ENCODE results near the gene LYPD6B. TPM values are rescaled to one million over a fixed set of nuclear protein-coding genes. Genes with fewer than 3 reads are reported as not detected.

Gene LYPD6B
- total RNA-seq, 1 experiment from 2014 or later = 2.0 TPM

DNA sequence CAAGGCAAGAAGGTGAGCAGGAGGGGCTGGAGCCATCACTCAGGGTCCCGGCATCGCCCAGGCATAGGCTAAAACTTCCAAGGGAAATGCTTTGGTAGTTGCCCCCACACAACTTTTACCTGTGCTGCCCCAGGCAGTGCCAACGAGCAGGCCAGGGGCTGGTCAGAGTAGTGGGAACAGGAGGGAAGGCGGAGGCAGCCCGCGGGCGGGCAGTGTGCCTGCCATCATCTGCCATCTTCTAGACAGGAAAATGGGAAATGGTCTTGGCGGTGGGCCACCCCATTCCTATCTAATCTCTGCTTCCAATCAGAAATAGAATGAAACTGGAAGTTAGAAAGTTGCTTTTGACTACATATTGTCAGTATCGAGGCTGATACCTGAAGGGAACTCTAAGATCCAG is 26.0 kb upstream of the LYPD6B start:
- H3K4me1 Mint-ChIP-seq = peaks cover 23 to 24% of the 10 kb centered on the region in 2 experiments
- no peak overlapping the region for H2BK5ac ChIP-seq (ENCODE audit: insufficient read length, low read length)
- H2AFZ ChIP-seq (ENCODE audit: low read length) = no peak overlapping the region
- no peaks in the 10 kb centered on the region for H3K9me3 ChIP-seq (ENCODE audit: control insufficient read depth, low read depth, low read length)
- no peak overlapping the region for H3K56ac ChIP-seq (ENCODE audit: insufficient read length, low read depth, low read length)
- H3K4ac ChIP-seq (ENCODE audit: low read depth, low read length) = no peak overlapping the region
- H3K79me2 ChIP-seq (ENCODE audit: insufficient read depth, low read length) = no peaks in the 10 kb centered on the region
- H3K4me3 Mint-ChIP-seq = no peak overlapping the region
- no peak overlapping the region for H3K27ac Mint-ChIP-seq
- no peaks in the 10 kb centered on the region for H3K79me1 ChIP-seq (ENCODE audit: insufficient read depth, low read depth, low read length, poor library complexity, severe bottlenecking)
- no peaks in the 10 kb centered on the region for H3K9me3 Mint-ChIP-seq
- DNase-seq = no peak
- H2BK15ac ChIP-seq (ENCODE audit: low read depth, low read length) = no peak overlapping the region
- no peak overlapping the region for H3K18ac ChIP-seq (ENCODE audit: insufficient read length, low read depth, low read length)
- H2BK120ac ChIP-seq (ENCODE audit: low read depth, low read length, poor library complexity, severe bottlenecking) = no peak overlapping the region
- no peak overlapping the region for H4K91ac ChIP-seq (ENCODE audit: insufficient read length, low read depth, low read length)
- H3K9ac ChIP-seq (ENCODE audit: extremely low read depth, insufficient read length, low read length) = no peak overlapping the region
- no peak overlapping the region for H4K8ac ChIP-seq (replicated peaks; ENCODE audit: insufficient read length, low read depth, low read length)
- no peak overlapping the region for H4K5ac ChIP-seq (ENCODE audit: insufficient read length, low read depth, low read length)
- H2AK5ac ChIP-seq (ENCODE audit: insufficient read length, low read length) = no peak overlapping the region
- H3K4me2 ChIP-seq (ENCODE audit: insufficient read depth, insufficient read length, low read length) = no peak overlapping the region
- TF ChIP-seq, protein P1, sequence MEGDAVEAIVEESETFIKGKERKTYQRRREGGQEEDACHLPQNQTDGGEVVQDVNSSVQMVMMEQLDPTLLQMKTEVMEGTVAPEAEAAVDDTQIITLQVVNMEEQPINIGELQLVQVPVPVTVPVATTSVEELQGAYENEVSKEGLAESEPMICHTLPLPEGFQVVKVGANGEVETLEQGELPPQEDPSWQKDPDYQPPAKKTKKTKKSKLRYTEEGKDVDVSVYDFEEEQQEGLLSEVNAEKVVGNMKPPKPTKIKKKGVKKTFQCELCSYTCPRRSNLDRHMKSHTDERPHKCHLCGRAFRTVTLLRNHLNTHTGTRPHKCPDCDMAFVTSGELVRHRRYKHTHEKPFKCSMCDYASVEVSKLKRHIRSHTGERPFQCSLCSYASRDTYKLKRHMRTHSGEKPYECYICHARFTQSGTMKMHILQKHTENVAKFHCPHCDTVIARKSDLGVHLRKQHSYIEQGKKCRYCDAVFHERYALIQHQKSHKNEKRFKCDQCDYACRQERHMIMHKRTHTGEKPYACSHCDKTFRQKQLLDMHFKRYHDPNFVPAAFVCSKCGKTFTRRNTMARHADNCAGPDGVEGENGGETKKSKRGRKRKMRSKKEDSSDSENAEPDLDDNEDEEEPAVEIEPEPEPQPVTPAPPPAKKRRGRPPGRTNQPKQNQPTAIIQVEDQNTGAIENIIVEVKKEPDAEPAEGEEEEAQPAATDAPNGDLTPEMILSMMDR (conservative IDR thresholded peaks at IDR 0.05) = no peak
- H3K4me1 ChIP-seq (ENCODE audit: insufficient read depth, low read length) = no peaks in the 10 kb centered on the region; the same call in 1 of the 2 replicates
- no peak overlapping the region for H3K23ac ChIP-seq (ENCODE audit: insufficient read length, low read depth, low read length)
- H3K23me2 ChIP-seq (ENCODE audit: insufficient read length, low read depth, low read length, poor library complexity, severe bottlenecking) = no peaks in the 10 kb centered on the region
- no peak overlapping the region for H3T11ph ChIP-seq (ENCODE audit: low read length)
- H3K27me3 Mint-ChIP-seq (ENCODE audit: low read depth) = peaks cover 1% of the 10 kb centered on the region
- H3K36me3 Mint-ChIP-seq (ENCODE audit: insufficient read depth in 1 of 3, low read depth in 3 of 3) = peaks cover 42 to 66% (median 58%) of the 10 kb centered on the region in 3 experiments
- H3K27me3 ChIP-seq (ENCODE audit: insufficient read depth, low read length) = no peaks in the 10 kb centered on the region
- H3K14ac ChIP-seq (ENCODE audit: insufficient read depth, low read length) = no peak overlapping the region
- WGBS (ENCODE audit: extremely low coverage, insufficient read length, low lambda C conversion rate) = no CpG with 5 or more reads among the region's 9 CpGs
- H2BK20ac ChIP-seq (ENCODE audit: low read depth, low read length, poor library complexity, severe bottlenecking) = no peak overlapping the region
- no peaks in the 10 kb centered on the region for H4K20me1 ChIP-seq (ENCODE audit: control insufficient read depth, insufficient read depth, insufficient read length)
- H3K27ac ChIP-seq (ENCODE audit: insufficient read length, low read depth, low read length) = no peak overlapping the region
- no peak overlapping the region for H2BK12ac ChIP-seq (ENCODE audit: insufficient read length, low read depth, low read length)

Data from H9 (cell line).